G401.6 (cell line): ENCODE results near the gene NOS3.
"Not testable (repeated sequence)": the region's sequence is repeated elsewhere in the genome, so short reads cannot be mapped to it uniquely, and the experiment has no call there.

Experiments used
- FAIRE-seq: peaks from 2 replicates; lab custom pipeline; 2012; peaks lifted over from hg19 to GRCh38; lab: Jason Lieb, UNC

The NOS3 gene

GRCh38 chr7:151038951-151039849 is 48.4 kb downstream of the NOS3 start:
- no peak for FAIRE-seq

DNA sequence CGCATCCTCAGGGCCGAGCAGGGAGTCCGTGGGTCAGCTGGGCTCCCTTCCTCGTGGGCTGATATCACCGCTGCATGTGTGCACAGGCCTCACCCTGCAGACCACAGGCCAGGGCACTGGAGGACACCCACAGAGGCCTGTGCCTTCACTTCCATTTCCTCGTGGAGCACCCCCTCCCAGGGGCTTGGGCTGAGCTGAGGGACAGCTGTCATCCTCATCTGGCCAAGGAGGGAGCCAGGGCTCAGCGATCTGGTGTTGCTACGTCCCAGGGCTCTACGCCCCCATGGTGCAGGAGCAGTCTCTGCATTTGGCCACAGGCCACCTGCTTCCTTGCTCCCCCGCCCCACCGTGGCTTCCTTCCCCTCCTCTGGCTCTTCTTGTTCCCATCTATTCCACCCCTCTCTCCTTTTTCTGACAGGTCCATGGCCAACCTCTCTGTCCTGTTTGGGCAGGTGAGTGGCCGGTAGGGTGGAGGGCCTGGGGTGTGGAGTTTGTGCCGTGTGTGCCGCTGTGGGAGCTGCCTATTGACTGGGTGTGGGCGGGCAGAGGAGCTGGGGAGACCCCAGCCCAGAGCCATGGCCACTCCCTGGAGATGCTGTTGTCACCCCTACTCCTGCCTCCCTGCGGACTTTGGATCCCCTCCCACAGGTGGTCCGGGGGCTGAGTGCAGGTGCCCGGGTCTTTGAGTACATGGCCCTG is 49.2 kb downstream of the NOS3 start:
- no peak for FAIRE-seq

DNA sequence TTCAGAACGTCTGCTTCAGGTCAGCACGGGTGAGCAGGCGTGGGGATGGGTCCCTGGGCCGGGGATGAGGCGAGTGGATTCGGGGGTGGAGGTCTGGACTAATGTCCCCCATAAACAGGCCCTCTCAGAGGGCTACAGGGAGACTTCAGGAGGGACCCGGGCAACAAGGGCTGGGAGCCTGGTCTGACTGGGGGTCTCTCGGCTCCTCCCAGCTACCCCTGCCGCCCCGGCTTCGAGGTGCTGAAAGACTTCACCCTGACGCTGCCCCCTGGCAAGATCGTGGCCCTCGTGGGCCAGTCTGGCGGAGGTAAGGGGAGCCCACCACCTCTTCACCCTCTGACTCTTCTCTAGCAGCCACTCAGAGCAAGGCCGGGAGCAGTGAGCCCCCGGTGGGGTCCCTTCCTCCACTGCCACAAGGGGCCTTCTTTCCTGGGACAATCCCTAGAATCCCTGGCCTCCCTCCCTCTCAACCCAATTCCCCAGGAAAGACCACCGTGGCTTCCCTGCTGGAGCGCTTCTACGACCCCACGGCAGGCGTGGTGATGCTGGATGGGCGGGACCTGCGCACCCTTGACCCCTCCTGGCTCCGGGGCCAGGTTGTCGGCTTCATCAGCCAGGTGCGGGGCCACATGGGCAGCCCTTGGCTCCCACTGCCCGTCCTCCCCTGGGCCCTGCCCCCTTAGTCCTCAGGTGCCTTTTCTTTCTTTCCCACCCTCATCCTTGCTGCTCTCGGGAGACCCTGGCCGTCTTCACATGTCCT is 50.0 kb downstream of the NOS3 start:
- FAIRE-seq = no peak

DNA sequence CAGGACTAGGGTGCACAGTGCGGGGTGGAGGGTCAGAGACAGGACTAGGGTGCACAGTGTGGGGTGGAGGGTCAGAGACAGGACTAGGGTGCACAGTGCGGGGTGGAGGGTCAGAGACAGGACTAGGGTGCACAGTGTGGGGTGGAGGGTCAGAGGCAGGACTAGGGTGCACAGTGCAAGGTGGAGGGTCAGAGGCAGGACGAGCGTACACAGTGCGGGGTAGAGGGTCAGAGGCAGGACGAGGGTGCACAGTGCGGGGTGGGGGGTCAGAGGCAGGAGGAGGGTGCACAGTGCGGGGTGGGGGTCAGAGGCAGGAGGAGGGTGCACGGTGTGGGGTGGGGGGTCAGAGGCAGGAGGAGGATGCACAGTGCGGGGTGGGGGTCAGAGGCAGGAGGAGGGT is 52.6 kb downstream of the NOS3 start:
- not testable (repeated sequence) for FAIRE-seq

DNA sequence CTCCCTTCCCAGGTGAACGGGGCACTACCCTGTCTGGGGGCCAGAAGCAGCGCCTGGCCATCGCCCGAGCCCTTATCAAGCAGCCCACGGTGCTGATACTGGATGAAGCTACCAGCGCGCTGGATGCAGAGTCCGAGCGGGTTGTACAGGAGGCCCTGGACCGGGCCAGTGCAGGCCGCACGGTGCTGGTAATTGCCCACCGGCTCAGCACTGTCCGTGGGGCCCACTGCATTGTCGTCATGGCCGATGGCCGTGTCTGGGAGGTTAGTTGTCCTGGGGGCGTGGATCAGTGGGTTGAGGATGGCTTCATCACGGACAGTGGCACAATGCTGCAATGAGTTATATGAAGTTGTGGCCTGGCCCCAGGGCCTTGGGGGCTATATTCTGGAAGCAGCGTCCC is 53.1 kb downstream of the NOS3 start:
- no peak for FAIRE-seq

DNA sequence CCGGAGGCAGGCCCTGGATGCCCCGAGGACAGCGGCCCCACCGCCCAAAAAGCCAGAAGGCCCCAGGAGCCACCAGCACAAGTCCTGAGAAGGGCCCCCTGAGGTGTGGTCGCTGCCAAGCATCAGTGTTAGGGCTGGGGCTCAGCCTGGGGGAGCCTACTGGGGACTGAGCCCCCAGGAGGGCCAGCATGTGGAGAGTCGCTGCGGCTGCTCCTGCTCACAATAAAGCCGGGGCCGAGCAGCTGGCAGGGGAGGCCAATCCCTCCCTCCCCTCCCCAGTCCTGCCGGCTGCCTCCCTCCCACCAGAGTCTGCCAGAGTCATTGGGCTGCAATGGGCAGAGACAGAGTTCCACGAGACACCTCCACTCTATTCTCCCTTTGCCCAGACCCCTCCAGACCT is 54.4 kb downstream of the NOS3 start:
- FAIRE-seq = no peak

- FAIRE-seq = no peak
Measured at GRCh38 chr7:151045967-151046366, 55.1 kb downstream of the NOS3 start.

GRCh38 chr7:151046603-151047573 is 56.1 kb downstream of the NOS3 start:
- no peak for FAIRE-seq

DNA sequence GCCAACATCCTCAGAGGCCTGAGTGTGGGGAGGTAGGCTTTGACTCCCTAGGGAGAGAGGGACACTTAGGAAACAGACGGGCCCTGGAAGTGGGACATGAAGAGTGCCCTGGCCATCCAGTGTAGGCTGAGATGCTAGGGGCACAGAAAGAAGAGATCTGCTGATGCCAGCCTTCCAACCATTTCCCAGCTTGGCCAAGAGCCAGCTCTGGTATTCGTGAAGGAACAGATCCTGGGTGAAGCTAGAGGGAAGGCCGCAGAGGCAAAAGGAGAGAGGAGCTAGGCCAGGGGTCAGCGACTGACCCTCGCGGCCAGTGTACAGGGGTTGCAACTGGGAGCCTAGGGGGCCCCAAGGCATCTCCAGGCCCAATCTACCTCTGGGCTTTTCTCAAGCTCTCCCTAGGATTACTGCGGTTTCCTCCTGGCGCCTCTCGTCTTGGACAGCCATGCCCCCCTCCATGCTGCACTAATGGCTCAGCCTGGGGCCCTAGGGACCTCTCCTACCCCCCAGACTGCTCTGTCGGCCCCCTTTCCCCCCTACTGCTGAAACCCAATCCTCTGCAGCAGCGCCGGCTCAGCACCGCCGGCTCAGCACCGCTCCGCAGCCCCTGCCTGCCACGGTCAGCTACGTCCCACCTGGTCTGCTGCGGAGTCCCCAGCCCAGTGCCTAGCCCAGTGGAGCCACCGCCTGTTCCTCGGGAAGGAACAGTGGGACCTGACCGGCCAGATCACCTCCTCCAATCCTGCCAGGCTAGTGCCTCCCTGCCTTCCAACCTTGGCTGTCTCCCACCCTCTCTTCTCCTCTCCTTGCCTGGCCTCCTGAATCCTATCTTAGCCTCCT is 57.4 kb downstream of the NOS3 start, which contains the start of gene ASIC3:
Gene ASIC3, plus strand, starts transcription at position 556 of the 840 bp plus-strand sequence. CDS start 355 bp downstream, outside the sequence.
- no peak for FAIRE-seq

DNA sequence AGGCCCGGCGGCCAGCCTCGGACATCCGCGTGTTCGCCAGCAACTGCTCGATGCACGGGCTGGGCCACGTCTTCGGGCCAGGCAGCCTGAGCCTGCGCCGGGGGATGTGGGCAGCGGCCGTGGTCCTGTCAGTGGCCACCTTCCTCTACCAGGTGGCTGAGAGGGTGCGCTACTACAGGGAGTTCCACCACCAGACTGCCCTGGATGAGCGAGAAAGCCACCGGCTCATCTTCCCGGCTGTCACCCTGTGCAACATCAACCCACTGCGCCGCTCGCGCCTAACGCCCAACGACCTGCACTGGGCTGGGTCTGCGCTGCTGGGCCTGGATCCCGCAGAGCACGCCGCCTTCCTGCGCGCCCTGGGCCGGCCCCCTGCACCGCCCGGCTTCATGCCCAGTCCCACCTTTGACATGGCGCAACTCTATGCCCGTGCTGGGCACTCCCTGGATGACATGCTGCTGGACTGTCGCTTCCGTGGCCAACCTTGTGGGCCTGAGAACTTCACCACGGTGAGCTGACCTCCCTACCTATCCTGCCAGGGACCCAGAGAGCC is 58.2 kb downstream of the NOS3 start:
- no peak for FAIRE-seq

GRCh38 chr7:151051108-151051507 is 60.3 kb downstream of the NOS3 start:
- FAIRE-seq = no peak

- no peak for FAIRE-seq
Measured at GRCh38 chr7:151053096-151053495, 62.3 kb downstream of the NOS3 start.

DNA sequence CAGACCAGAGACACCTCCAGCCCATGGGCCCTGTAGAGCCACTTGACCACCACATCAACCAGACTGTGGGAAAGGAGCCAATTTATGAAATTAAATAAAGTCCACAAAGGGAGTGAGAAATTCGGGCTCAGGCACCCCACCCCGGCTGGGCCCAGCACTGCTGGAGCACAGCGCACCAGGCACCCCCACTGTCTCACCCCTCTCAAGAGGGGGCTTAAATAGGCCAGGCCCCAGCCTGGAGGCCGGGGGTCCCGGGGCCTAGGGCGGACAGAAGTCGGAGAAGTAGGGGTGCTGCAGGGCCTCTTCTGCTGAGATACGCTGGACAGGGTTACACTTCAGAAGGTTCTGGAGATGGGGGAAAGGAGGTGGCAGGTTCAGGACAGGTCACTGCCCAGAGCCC is 62.9 kb downstream of the NOS3 start:
- FAIRE-seq = no peak

- FAIRE-seq = no peak
Measured at GRCh38 chr7:151056283-151056665, 65.5 kb downstream of the NOS3 start.

DNA sequence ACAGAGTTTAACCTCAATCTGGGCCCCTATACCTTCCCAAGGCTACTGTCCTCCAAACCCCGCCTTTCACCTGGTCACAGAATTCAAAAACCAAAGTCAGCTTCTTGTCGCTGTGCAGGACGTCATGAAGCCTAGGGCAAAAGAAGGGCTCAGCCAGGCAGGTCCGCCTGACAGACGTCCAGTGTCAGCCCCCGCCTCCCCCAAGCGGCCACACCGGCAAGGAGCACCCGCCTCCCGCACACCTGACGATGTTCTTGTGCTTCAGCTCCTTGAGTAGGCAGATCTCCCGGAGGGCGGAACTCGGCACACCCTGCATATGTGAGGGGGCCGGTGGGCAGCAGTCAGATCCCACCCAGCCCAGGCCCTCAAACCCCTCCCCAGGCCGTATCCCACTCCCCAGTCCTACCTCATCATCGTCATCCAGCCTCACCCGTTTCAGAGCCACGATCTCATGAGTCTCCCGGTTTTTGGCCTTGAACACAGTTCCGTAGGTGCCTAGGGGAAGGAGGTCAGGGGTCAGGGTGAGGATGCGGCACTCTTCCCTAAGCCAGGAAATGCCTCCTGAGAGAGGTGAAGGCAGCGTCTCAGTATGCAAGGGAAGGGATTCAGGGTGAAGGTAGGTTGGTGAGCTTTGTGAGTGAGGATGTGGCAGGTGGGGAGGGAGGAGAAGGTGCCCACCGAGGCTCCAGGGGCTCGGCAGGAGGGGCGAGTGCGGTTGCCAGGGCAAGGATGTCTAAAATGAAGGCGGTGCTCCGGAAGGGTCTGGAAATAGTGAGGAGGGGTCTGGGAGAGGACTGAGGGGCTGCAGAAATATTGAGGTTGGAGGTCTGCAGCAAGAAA is 66.1 kb downstream of the NOS3 start:
- FAIRE-seq = no peak

DNA sequence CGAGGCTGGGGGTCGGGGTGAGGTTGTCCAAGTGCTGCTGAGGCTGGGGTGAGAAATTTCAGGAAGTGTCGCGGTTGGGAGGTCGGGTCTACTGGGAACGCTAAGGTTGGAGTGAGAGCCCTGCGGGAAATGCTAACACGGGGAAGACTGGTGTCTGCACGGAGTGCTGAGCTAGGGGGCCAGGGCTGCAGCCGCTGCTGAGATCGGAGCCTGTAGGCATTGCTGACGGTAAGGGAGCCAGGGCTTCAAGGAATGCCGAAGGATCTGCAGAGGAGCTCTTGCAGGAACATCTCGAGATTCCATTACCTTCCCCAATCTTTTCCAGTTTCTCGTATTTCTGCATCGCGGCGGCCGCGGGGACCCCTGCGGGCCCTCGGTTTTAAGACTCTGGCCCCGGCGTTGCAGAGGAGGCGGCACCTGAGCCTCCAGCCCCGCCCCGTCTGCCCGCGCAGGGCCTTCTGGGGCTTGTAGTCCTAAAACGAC is 66.7 kb downstream of the NOS3 start, which contains the start of gene CDK5:
Gene CDK5, minus strand, starts transcription at position 392 of the 483 bp plus-strand sequence. Its CDS starts 49 bp downstream, at position 343.
- FAIRE-seq = no peak

GRCh38 chr7:151057989-151058780 is 67.4 kb downstream of the NOS3 start:
- peak; percentile 98 for FAIRE-seq

DNA sequence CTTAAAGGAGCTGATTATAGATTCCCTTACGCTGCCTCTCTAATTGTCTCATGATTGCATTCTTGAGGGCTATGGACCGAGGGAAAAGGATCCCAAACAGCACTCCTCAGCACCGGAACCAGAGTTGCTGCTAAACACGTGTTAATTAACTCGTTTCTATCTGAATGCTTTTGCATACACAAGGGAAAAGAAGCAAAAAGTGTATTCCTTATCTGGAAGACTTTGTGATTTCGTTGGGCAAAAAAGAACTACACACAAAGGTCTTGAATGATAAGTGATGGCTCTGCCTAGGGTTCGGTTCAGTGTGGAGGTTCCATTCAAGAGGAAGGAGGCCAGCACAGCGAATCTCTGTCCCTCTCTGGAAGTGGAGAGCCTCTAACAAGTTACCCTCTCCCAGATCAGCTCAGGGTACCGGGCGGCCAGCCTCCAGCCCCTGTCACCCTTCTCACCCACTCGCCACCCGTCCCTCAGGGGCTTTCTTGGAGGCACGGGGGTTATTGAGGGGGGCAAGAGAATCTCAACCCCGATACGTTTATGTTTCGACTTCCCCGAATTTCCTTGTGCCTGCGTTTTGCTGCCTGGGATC is 68.1 kb downstream of the NOS3 start:
- no peak for FAIRE-seq
